ENCODE results near the gene MLC1. TPM values are rescaled to one million over a fixed set of nuclear protein-coding genes. Genes with fewer than 3 reads are reported as not detected.
A peak's percentile ranks its signal among the peaks of the same experiment; 100 is the strongest.

MLC1 gene
- total RNA-seq, 1 donor from 2014 or later: 0.52 TPM

GRCh38 chr22:50017701-50018224 is 67.5 kb downstream of the MLC1 start:
- no peaks in the 10 kb centered on the region for H3K4me1 ChIP-seq (ENCODE audit: control insufficient read depth in 3 of 3, insufficient read depth in 3 of 3, low read length in 3 of 3)
- H3K9ac ChIP-seq (ENCODE audit: low read depth in 1 of 3, low read length in 3 of 3): no peak overlapping the region
- H3K27ac ChIP-seq (ENCODE audit: low read depth, low read length): no peak overlapping the region
- H3K9me3 ChIP-seq (ENCODE audit: control insufficient read depth in 3 of 3, low read length in 3 of 3): peaks cover 0 to 3% (median 2%) of the 10 kb centered on the region in 3 donors
- H3K36me3 ChIP-seq (ENCODE audit: control insufficient read depth in 3 of 3, insufficient read depth in 3 of 3, low read length in 3 of 3): no peaks in the 10 kb centered on the region
- peaks cover 54 to 64% (median 63%) of the 10 kb centered on the region in 3 donors for H3K27me3 ChIP-seq (ENCODE audit: control insufficient read depth in 3 of 3, insufficient read depth in 3 of 3, low read length in 3 of 3)
- H3K4me3 ChIP-seq (ENCODE audit: low read length in 3 of 3): no peak overlapping the region

GRCh38 chr22:50016988-50017700 is 68.1 kb downstream of the MLC1 start:
- Histone ChIP-seq H3K4me3 (ENCODE audit: low read length in 3 of 3) (no peak overlapping the region), H3K27ac (ENCODE audit: low read depth, low read length) (no peak overlapping the region), H3K27me3 (ENCODE audit: control insufficient read depth in 3 of 3, insufficient read depth in 3 of 3, low read length in 3 of 3) (peaks cover 57 to 67% (median 63%) of the 10 kb centered on the region in 3 donors), H3K9ac (ENCODE audit: low read depth in 1 of 3, low read length in 3 of 3) (no peak overlapping the region), H3K36me3 (ENCODE audit: control insufficient read depth in 3 of 3, insufficient read depth in 3 of 3, low read length in 3 of 3) (no peaks in the 10 kb centered on the region), H3K4me1 (ENCODE audit: control insufficient read depth in 3 of 3, insufficient read depth in 3 of 3, low read length in 3 of 3) (no peaks in the 10 kb centered on the region), H3K9me3 (ENCODE audit: control insufficient read depth in 3 of 3, low read length in 3 of 3) (peaks cover 0 to 2% (median under 1%) of the 10 kb centered on the region in 3 donors)

- Histone ChIP-seq H3K9ac (ENCODE audit: low read depth in 1 of 3, low read length in 3 of 3) (no peak overlapping the region), H3K27ac (ENCODE audit: low read depth, low read length) (no peak overlapping the region), H3K27me3 (ENCODE audit: control insufficient read depth in 3 of 3, insufficient read depth in 3 of 3, low read length in 3 of 3) (peaks cover 61 to 69% (median 67%) of the 10 kb centered on the region in 3 donors)
Measured at GRCh38 chr22:50016308-50016987, 68.8 kb downstream of the MLC1 start.

GRCh38 chr22:50015451-50016307 is 69.5 kb downstream of the MLC1 start:
- Histone ChIP-seq H3K9me3 (ENCODE audit: control insufficient read depth in 3 of 3, low read length in 3 of 3) (peaks cover 0 to 2% (median 0%) of the 10 kb centered on the region in 3 donors), H3K27me3 (ENCODE audit: control insufficient read depth in 3 of 3, insufficient read depth in 3 of 3, low read length in 3 of 3) (peaks cover 64 to 76% (median 72%) of the 10 kb centered on the region in 3 donors), H3K27ac (ENCODE audit: low read depth, low read length) (no peak overlapping the region), H3K36me3 (ENCODE audit: control insufficient read depth in 3 of 3, insufficient read depth in 3 of 3, low read length in 3 of 3) (no peaks in the 10 kb centered on the region), H3K4me1 (ENCODE audit: control insufficient read depth in 3 of 3, insufficient read depth in 3 of 3, low read length in 3 of 3) (no peaks in the 10 kb centered on the region), H3K4me3 (ENCODE audit: low read length in 3 of 3) (no peak overlapping the region), H3K9ac (ENCODE audit: low read depth in 1 of 3, low read length in 3 of 3) (no peak overlapping the region)

More at GRCh38 chr22:50016308-50016987, 68.8 kb downstream of the MLC1 start:
- peaks cover 0 to 2% (median 0%) of the 10 kb centered on the region in 3 donors for H3K9me3 ChIP-seq (ENCODE audit: control insufficient read depth in 3 of 3, low read length in 3 of 3)
- no peak overlapping the region for H3K4me3 ChIP-seq (ENCODE audit: low read length in 3 of 3)
- H3K4me1 ChIP-seq (ENCODE audit: control insufficient read depth in 3 of 3, insufficient read depth in 3 of 3, low read length in 3 of 3): no peaks in the 10 kb centered on the region
- no peaks in the 10 kb centered on the region for H3K36me3 ChIP-seq (ENCODE audit: control insufficient read depth in 3 of 3, insufficient read depth in 3 of 3, low read length in 3 of 3)

- Histone ChIP-seq H3K9ac (ENCODE audit: low read depth in 1 of 3, low read length in 3 of 3) (peak overlapping the region in 1 of 3 donors; percentile 25), H3K36me3 (ENCODE audit: control insufficient read depth in 3 of 3, insufficient read depth in 3 of 3, low read length in 3 of 3) (no peaks in the 10 kb centered on the region), H3K4me3 (ENCODE audit: low read length in 3 of 3) (no peak overlapping the region), H3K27ac (ENCODE audit: low read depth, low read length) (no peak overlapping the region), H3K9me3 (ENCODE audit: control insufficient read depth in 3 of 3, low read length in 3 of 3) (peaks cover 0 to 2% (median 0%) of the 10 kb centered on the region in 3 donors), H3K27me3 (ENCODE audit: control insufficient read depth in 3 of 3, insufficient read depth in 3 of 3, low read length in 3 of 3) (peaks cover 71 to 83% (median 74%) of the 10 kb centered on the region in 3 donors), H3K4me1 (ENCODE audit: control insufficient read depth in 3 of 3, insufficient read depth in 3 of 3, low read length in 3 of 3) (no peaks in the 10 kb centered on the region)
Measured at GRCh38 chr22:50014655-50015401, 70.4 kb downstream of the MLC1 start.

GRCh38 chr22:50014053-50014501 is 71.1 kb downstream of the MLC1 start:
- Histone ChIP-seq H3K4me1 (ENCODE audit: control insufficient read depth in 3 of 3, insufficient read depth in 3 of 3, low read length in 3 of 3) (no peaks in the 10 kb centered on the region), H3K9me3 (ENCODE audit: control insufficient read depth in 3 of 3, low read length in 3 of 3) (no peaks in the 10 kb centered on the region), H3K27ac (ENCODE audit: low read depth, low read length) (no peak overlapping the region), H3K27me3 (ENCODE audit: control insufficient read depth in 3 of 3, insufficient read depth in 3 of 3, low read length in 3 of 3) (peaks cover 67 to 83% (median 73%) of the 10 kb centered on the region in 3 donors), H3K36me3 (ENCODE audit: control insufficient read depth in 3 of 3, insufficient read depth in 3 of 3, low read length in 3 of 3) (no peaks in the 10 kb centered on the region), H3K9ac (ENCODE audit: low read depth in 1 of 3, low read length in 3 of 3) (no peak overlapping the region), H3K4me3 (ENCODE audit: low read length in 3 of 3) (no peak overlapping the region)

- no peak within 1 kb of the TSS for H3K4me3 ChIP-seq (ENCODE audit: low read length in 3 of 3)
- H3K27ac ChIP-seq (ENCODE audit: low read depth, low read length): no peak within 1 kb of the TSS
- H3K36me3 ChIP-seq (ENCODE audit: control insufficient read depth in 3 of 3, insufficient read depth in 3 of 3, low read length in 3 of 3): no peaks in the 10 kb centered on the region
- H3K27me3 ChIP-seq (ENCODE audit: control insufficient read depth in 3 of 3, insufficient read depth in 3 of 3, low read length in 3 of 3): peaks cover 56 to 77% (median 67%) of the 10 kb centered on the region in 3 donors
- H3K4me1 ChIP-seq (ENCODE audit: control insufficient read depth in 3 of 3, insufficient read depth in 3 of 3, low read length in 3 of 3): no peaks in the 10 kb centered on the region
- H3K9me3 ChIP-seq (ENCODE audit: control insufficient read depth in 3 of 3, low read length in 3 of 3): no peaks in the 10 kb centered on the region
- H3K9ac ChIP-seq (ENCODE audit: low read depth in 1 of 3, low read length in 3 of 3): no peak within 1 kb of the TSS
Measured at GRCh38 chr22:50012211-50013181, 72.7 kb downstream of the MLC1 start, which contains the start of gene IL17REL. Gene IL17REL (minus strand): TSS chr22:50012765. CDS start chr22:50012646, 119 bp downstream.

GRCh38 chr22:50011447-50012210 is 73.6 kb downstream of the MLC1 start:
- H3K9me3 ChIP-seq (ENCODE audit: control insufficient read depth in 3 of 3, low read length in 3 of 3): no peaks in the 10 kb centered on the region
- no peaks in the 10 kb centered on the region for H3K4me1 ChIP-seq (ENCODE audit: control insufficient read depth in 3 of 3, insufficient read depth in 3 of 3, low read length in 3 of 3)
- H3K36me3 ChIP-seq (ENCODE audit: control insufficient read depth in 3 of 3, insufficient read depth in 3 of 3, low read length in 3 of 3): no peaks in the 10 kb centered on the region
- H3K9ac ChIP-seq (ENCODE audit: low read depth in 1 of 3, low read length in 3 of 3): no peak overlapping the region
- H3K27me3 ChIP-seq (ENCODE audit: control insufficient read depth in 3 of 3, insufficient read depth in 3 of 3, low read length in 3 of 3): peaks cover 48 to 69% (median 59%) of the 10 kb centered on the region in 3 donors
- no peak overlapping the region for H3K4me3 ChIP-seq (ENCODE audit: low read length in 3 of 3)
- H3K27ac ChIP-seq (ENCODE audit: low read depth, low read length): no peak overlapping the region

Measured in skeletal muscle tissue (tissue), 4 donors.